Stimulated activated CD4-positive, alpha-beta T cell treated with anti-CD3 and anti-CD28 coated beads, Interleukin-4, amount 100 ng/mL, for 48 hours (primary cell): ENCODE measurements around the gene FBF1.

Experiments
- DNase-seq, 2 donors: peaks; one replicate each; pipeline ENCODE4 v3.0.0-alpha.2; 2020; ENCODE audit warnings: low read depth in 2 of 2

Gene FBF1

GRCh38 chr17:75917917-75918445 is 22.9 kb downstream of the FBF1 start:
- DNase-seq = no peak

GRCh38 chr17:75917141-75917916 is 23.5 kb downstream of the FBF1 start:
- DNase-seq = no peak

- no peak for DNase-seq
Measured at GRCh38 chr17:75915268-75915667, 25.6 kb downstream of the FBF1 start.

GRCh38 chr17:75914643-75915267 is 26.1 kb downstream of the FBF1 start:
- DNase-seq = no peak

GRCh38 chr17:75913537-75914210 is 27.2 kb downstream of the FBF1 start:
- DNase-seq = no peak

GRCh38 chr17:75910699-75911098 is 30.1 kb downstream of the FBF1 start:
- DNase-seq = no peak

- DNase-seq = no peak
Measured at GRCh38 chr17:75909812-75910274, 31.0 kb downstream of the FBF1 start.

GRCh38 chr17:75909051-75909811 is 31.6 kb downstream of the FBF1 start:
- no peak for DNase-seq

- no peak for DNase-seq
Measured at GRCh38 chr17:75908201-75908600, 32.6 kb downstream of the FBF1 start.

GRCh38 chr17:75906143-75906884 is 34.5 kb downstream of the FBF1 start:
- DNase-seq = no peak

- DNase-seq = peak; percentile 89 to 93
Measured at GRCh38 chr17:75904749-75905521, 35.9 kb downstream of the FBF1 start, which contains the start of gene MRPL38. Gene MRPL38 (minus strand): TSS chr17:75904884. CDS start chr17:75904875, 9 bp downstream.

GRCh38 chr17:75902406-75902805 is 38.4 kb downstream of the FBF1 start:
- DNase-seq = no peak

- no peak for DNase-seq
Measured at GRCh38 chr17:75901727-75902126, 39.1 kb downstream of the FBF1 start.

GRCh38 chr17:75900691-75901533 is 39.9 kb downstream of the FBF1 start:
- no peak for DNase-seq

GRCh38 chr17:75899767-75900468 is 40.9 kb downstream of the FBF1 start:
- DNase-seq = no peak

- no peak for DNase-seq
Measured at GRCh38 chr17:75899353-75899752, 41.5 kb downstream of the FBF1 start.

GRCh38 chr17:75898791-75899190 is 42.1 kb downstream of the FBF1 start:
- DNase-seq = no peak

- no peak for DNase-seq
Measured at GRCh38 chr17:75898065-75898464, 42.8 kb downstream of the FBF1 start.
